Adrenal gland (tissue), 12 donors: Measurements from ENCODE around the gene CAMK2A. TPM values are rescaled to one million over a fixed set of nuclear protein-coding genes. Genes with fewer than 3 reads are reported as not detected.

Experiments
- DNase-seq, 7 donors: peaks; one replicate each; pipeline ENCODE4 v3.0.0-alpha.2; 2019 to 2020
- H3K27ac ChIP-seq, 5 donors: fragments of 200-600 bp; sonication (generic) in 4 of 5; 1 replicate in 3 of 5; 2 replicates in 2 of 5; pipeline versions ENCODE4 v1.5.1 to v1.8.0; 2016 to 2020; ENCODE audit warnings: mild to moderate bottlenecking in 1 of 5
- H3K27me3 ChIP-seq: fragments of 200-600 bp; 2 replicates; pipeline ENCODE4 v1.8.0; 2021
- H3K36me3 ChIP-seq, 2 donors: fragments of 200-600 bp; replicated peaks in 1 of 2; 1 replicate in 1 of 2; 2 replicates in 1 of 2; pipeline versions ENCODE4 v1.5.1 to v1.8.0; 2018 to 2022
- H3K4me1 ChIP-seq, 2 donors: fragments of 200-600 bp; replicated peaks in 1 of 2; 1 replicate in 1 of 2; 2 replicates in 1 of 2; pipeline versions ENCODE4 v1.5.1 to v1.8.0; 2018 to 2021
- H3K4me3 ChIP-seq, 4 donors: fragments of 200-600 bp; sonication (generic) in 3 of 4; one replicate each; pipeline ENCODE4 v1.5.1; 2016 to 2018
- H3K9me3 ChIP-seq, 3 donors: fragments of 200-600 bp; sonication (generic) in 1 of 3; replicated peaks in 1 of 3; 1 replicate in 2 of 3; 2 replicates in 1 of 3; pipeline versions ENCODE4 v1.5.1 to v1.8.0; 2016 to 2021
- POLR2A ChIP-seq, 2 donors: fragments of 450-650 bp; IDR thresholded peaks; one replicate each; pipeline ENCODE4 v1.6.1; 2017; ENCODE audit warnings: antibody characterized with exemption in 2 of 2, mild to moderate bottlenecking in 2 of 2, moderate library complexity in 1 of 2
- WGBS, 4 donors: extraction: QIAGEN DNeasy Blood & Tissue Kit in 2 of 4; methylation state at CpG; one replicate each; pipeline versions ENCODE4 v1.1.5 to v1.1.7; 2013 to 2017; 5-methylcytosine and 5-hydroxymethylcytosine counted together
- intact Hi-C, 2 donors: fragments of 100-400 bp; cut with DNase I; formaldehyde crosslinking; loops; one replicate each; pipeline versions ENCODE4 v1.14.1 to v1.15.0; 2022 to 2023
- polyA plus RNA-seq, 3 donors: library from polyadenylated mRNA; stranded (reverse); fragments of 200-250 nt in 2 of 3; fragments of 350-450 nt in 1 of 3; fragmentation: Illumina TruSeq in 1 of 3; extraction: RNeasy Lipid Tissue Mini Kit (QIAGEN cat#74804) in 1 of 3; gene quantifications; one replicate each; pipeline ENCODE4 v1.2.3, GENCODE V29; 2013 to 2014
- total RNA-seq, 9 donors: library from RNA; depleted of rRNA in 4 of 9; stranded (reverse); fragments of >200 nt in 4 of 9; fragments of 120-200 nt in 1 of 9; fragmentation: NEBNext Ultra II Directional in 1 of 9; extraction: Animal tissue kit (Norgen Biotek cat#: 25700) in 1 of 9; gene quantifications; one replicate each; pipeline versions ENCODE4 v1.1.0 to v1.2.4, GENCODE V29; 2013 to 2023
- TF ChIP-seq, protein P1 (sequence below), 6 experiments: fragments of 450-650 bp in 4 of 6; fragments of 200-600 bp in 2 of 6; sonication (generic) in 1 of 6; IDR thresholded peaks; 1 replicate in 5 of 6; 2 replicates in 1 of 6; pipeline versions ENCODE4 v1.5.1 to v1.8.0; 2016 to 2021; ENCODE audit warnings: antibody characterized with exemption in 6 of 6, mild to moderate bottlenecking in 2 of 6, moderate library complexity in 1 of 6
- donor health status: healthy with polysubstance abuse.
- donor health status: Bipolar disorder and iron deficiency.
- donor health status: DM: yes; HTN: yes; CAD: no.
- donor health status: DM: no; HTN: no; CAD: no.
- donor health status: DM: no; HTN: no; CAD: no.
- donor health status: DM: yes; HTN: yes; CAD: no.

CAMK2A gene
- total and polyA plus RNA-seq, 12 donors: 0.23 to 1.3 (median 0.64) TPM; not detected in 3

DNA sequence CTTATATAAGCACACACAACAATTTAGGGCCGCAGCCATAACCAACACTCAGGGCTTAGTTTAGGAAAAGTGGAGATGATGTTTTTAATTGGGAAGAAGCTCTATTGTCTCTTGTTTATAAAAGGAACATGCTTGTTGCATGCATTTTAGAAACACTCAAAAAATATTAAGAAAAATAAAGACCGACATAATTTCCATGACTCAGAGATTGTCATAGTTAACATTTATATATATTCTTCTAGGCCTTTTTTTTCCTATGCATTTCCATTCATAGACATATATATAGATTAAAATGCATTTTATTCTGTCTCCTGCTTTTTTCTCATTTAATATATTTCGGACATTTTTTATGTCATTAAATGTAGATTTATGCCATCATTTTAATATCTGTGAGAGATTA lies 26.7 kb upstream of the CAMK2A start:
- no peak for DNase-seq
- Histone ChIP-seq H3K36me3 (no peaks in the 10 kb centered on the region), H3K4me3 (no peak overlapping the region), H3K9me3 (no peaks in the 10 kb centered on the region), H3K27me3 (no peaks in the 10 kb centered on the region), H3K4me1 (peaks cover 8 to 26% of the 10 kb centered on the region in 2 donors), H3K27ac (peak overlapping the region in 3 of 5 donors; percentile 72 to 88 (median 76))
- WGBS, 4 donors: 75 to 86% (median 83%) methylated on average over 3 of the region's 3 CpGs
- TF ChIP-seq, protein P1, sequence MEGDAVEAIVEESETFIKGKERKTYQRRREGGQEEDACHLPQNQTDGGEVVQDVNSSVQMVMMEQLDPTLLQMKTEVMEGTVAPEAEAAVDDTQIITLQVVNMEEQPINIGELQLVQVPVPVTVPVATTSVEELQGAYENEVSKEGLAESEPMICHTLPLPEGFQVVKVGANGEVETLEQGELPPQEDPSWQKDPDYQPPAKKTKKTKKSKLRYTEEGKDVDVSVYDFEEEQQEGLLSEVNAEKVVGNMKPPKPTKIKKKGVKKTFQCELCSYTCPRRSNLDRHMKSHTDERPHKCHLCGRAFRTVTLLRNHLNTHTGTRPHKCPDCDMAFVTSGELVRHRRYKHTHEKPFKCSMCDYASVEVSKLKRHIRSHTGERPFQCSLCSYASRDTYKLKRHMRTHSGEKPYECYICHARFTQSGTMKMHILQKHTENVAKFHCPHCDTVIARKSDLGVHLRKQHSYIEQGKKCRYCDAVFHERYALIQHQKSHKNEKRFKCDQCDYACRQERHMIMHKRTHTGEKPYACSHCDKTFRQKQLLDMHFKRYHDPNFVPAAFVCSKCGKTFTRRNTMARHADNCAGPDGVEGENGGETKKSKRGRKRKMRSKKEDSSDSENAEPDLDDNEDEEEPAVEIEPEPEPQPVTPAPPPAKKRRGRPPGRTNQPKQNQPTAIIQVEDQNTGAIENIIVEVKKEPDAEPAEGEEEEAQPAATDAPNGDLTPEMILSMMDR (IDR thresholded peaks at IDR 0.05): no peak
- no peak for TF ChIP-seq POLR2A (IDR thresholded peaks at IDR 0.05)
- intact Hi-C loops: no loop called here

DNA sequence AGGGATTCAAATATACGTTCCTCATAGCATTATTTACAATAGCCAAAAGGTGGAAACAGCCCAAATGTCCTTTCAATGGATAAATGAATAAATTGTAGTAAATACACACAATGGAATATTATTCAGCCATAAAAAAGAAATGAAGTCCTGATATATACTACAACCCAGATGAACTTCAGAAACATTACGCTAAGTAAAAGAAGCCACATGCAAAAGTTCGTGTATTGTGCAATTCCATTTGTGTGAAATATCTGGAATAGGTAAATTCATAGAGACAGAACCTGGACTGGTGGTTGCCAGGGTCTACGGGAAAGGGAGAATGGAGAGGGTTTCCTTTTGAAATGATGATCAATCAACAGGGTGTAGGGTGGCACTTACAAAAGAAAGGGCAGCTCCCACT lies 25.7 kb upstream of the CAMK2A start:
- Histone ChIP-seq H3K9me3 (no peaks in the 10 kb centered on the region), H3K4me1 (peaks cover 8 to 23% of the 10 kb centered on the region in 2 donors), H3K36me3 (no peaks in the 10 kb centered on the region), H3K27ac (no peak overlapping the region), H3K4me3 (no peak overlapping the region), H3K27me3 (no peaks in the 10 kb centered on the region)
- intact Hi-C loops: no loop called here
- no peak for DNase-seq
- TF ChIP-seq, protein P1 (IDR thresholded peaks at IDR 0.05): no peak
- TF ChIP-seq POLR2A (IDR thresholded peaks at IDR 0.05): no peak
- 91 to 96% (median 94%) methylated on average over 4 of the region's 4 CpGs for WGBS, 4 donors

DNA sequence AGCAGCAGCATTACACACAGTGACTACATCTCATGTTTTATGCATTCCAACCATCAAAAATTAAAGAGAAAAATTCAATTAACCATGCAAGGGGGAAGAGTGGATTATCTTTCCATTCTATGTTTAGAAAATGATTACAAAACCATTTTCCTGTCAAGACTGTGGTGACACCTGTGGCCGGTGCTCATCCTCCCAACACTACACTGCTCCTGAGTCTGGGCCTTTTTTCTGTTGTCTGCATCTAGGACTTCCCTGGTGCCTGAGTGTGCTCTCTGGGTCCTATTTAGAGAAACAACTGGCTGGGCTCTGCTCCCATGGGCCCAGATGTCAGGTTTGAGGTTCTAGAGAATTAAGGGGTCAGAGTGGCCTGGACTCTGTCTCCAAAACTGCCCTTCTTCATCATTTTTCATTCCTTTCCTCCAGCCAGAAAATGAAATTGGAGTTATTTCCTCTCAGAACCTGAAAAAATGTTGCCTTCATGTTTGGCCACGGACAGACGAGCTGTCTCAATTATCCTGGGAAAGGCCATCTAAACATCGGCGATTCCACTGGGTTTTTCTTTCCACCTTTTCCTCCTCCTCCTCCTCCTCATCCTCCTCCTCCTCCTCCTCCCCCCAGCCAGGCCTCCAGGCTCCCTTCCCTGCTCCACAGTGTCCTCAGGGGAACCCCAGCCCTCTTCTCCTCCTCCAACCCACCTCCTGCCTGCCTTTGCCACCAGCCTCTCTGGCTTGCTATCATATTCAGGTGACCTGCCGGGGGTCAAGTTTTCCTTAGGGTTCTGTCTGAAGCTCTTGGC lies 24.5 kb upstream of the CAMK2A start:
- TF ChIP-seq, protein P1 (IDR thresholded peaks at IDR 0.05): no peak
- TF ChIP-seq POLR2A (IDR thresholded peaks at IDR 0.05): no peak
- no peak for DNase-seq
- H3K9me3 ChIP-seq: no peaks in the 10 kb centered on the region
- no peaks in the 10 kb centered on the region for H3K27me3 ChIP-seq
- no peaks in the 10 kb centered on the region for H3K36me3 ChIP-seq
- intact Hi-C loops: no loop called here
- no peak overlapping the region for H3K27ac ChIP-seq
- H3K4me3 ChIP-seq: no peak overlapping the region
- 55 to 82% (median 68%) methylated on average over 6 of the region's 6 CpGs for WGBS, 4 donors
- peaks cover 8 to 15% of the 10 kb centered on the region in 2 donors for H3K4me1 ChIP-seq

DNA sequence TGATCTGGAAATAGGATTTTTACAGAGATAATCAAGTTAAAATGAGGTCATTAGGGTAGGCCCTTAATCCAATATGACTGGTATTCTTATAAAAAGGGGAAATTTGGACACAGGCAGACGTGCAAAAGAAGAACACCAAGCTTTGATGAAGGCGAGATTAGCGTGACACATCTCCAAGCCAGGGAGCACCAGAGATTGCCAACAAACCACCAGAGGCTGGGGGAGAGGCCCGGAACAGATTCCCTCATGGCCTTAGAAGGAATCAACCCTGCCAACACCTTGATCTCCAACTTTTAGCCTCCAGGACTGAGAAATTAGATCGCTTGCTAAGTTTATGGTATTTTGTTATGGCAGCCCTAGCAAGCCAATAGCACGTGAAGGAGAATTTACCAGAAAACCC lies 23.9 kb upstream of the CAMK2A start:
- intact Hi-C loops: no loop called here
- H3K27me3 ChIP-seq: no peaks in the 10 kb centered on the region
- no peaks in the 10 kb centered on the region for H3K9me3 ChIP-seq
- no peak overlapping the region for H3K4me3 ChIP-seq
- H3K27ac ChIP-seq: no peak overlapping the region
- H3K4me1 ChIP-seq: peaks cover 8 to 15% of the 10 kb centered on the region in 2 donors
- 86 to 93% (median 92%) methylated on average over 6 of the region's 6 CpGs for WGBS, 4 donors
- no peaks in the 10 kb centered on the region for H3K36me3 ChIP-seq
- no peak for DNase-seq
- no peak for TF ChIP-seq POLR2A (IDR thresholded peaks at IDR 0.05)

DNA sequence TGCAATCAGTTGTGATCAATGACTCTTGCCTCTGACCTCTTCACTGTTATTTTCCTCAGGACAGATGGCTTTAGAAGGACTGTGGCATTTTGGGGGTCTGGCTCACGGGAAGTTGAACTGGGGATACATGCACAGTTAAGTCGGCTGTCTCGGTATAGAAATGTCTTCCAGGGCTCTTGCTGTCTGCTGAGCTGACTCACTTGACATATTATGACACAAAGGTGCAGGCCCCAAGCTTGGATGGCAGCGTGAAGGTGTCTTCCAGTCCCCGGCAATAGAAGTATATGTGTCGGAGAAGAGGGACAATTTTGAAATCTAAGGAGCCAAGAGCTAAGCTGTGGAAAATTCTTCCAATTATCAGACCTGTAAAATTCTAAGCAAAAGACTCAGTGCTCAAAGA lies 22.9 kb upstream of the CAMK2A start:
- H3K4me3 ChIP-seq: no peak overlapping the region
- 83 to 89% (median 88%) methylated on average over 6 of the region's 6 CpGs for WGBS, 4 donors
- no peak for DNase-seq
- H3K9me3 ChIP-seq: no peaks in the 10 kb centered on the region
- H3K4me1 ChIP-seq: peaks cover 5 to 9% of the 10 kb centered on the region in 2 donors
- H3K27me3 ChIP-seq: no peaks in the 10 kb centered on the region
- H3K36me3 ChIP-seq: no peaks in the 10 kb centered on the region
- no peak for TF ChIP-seq POLR2A (IDR thresholded peaks at IDR 0.05)
- TF ChIP-seq, protein P1 (IDR thresholded peaks at IDR 0.05): no peak
- intact Hi-C loops: no loop called here
- H3K27ac ChIP-seq: no peak overlapping the region
